GM19328 (cell line): ENCODE results near the gene ASAP3.

Experiments
- ATAC-seq: cut with Tn5 transposase; IDR thresholded peaks from one replicate; pipeline ENCODE4 v1.9.1; 2021; ENCODE audit warnings: mild to moderate bottlenecking, moderate library complexity; ENCODE audit not compliant: unreplicated experiment

Gene ASAP3

DNA sequence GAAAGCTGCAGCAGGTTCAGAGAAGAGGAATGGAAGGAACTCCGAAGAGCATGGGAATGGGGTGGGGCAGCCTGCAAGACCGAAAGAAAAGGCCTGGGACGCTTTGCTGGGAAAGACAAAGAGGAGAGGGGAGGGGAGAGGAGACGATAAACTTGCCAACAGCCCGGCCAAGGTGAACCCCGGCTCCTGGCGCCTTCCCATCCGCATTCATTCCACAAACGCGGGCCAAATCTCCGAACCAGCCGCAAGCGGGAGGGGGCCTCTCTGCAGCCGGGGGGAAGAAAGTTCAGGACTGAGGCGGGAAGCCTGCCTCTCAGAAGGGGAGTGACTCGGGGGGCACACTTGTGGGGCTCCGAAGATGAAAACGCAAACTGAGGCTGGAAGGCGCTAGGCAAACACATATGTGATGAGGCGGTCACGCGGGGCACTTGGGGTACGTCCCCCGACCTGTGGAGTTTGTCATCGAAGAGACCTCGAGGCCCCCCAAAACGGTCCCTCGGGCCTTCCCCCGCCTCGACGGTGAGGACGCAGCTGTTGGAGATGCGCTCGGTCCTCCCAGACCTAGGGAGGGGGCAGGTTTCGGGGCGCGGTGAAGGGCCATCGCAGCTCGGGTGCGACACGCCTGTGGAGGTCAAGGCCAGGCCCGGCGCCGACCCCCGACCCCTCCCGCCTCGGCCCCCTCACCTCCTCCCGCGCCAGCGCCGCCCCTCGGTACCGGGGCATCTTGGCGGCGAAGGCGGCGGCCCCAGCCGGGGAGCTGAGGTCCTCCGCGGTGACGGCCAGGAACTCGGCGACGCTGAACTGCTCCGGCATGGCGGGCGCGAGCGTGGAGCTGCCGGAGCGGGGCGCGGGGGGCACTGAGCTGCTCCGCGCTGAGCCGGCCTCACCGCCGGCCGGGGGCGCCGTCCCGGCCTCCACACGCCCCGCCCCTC, at the start of gene ASAP3:
TSS of gene ASAP3 (minus strand) at position 859 of the 932 bp plus-strand sequence. CDS start at position 813, 46 bp downstream.
- no peak for ATAC-seq

DNA sequence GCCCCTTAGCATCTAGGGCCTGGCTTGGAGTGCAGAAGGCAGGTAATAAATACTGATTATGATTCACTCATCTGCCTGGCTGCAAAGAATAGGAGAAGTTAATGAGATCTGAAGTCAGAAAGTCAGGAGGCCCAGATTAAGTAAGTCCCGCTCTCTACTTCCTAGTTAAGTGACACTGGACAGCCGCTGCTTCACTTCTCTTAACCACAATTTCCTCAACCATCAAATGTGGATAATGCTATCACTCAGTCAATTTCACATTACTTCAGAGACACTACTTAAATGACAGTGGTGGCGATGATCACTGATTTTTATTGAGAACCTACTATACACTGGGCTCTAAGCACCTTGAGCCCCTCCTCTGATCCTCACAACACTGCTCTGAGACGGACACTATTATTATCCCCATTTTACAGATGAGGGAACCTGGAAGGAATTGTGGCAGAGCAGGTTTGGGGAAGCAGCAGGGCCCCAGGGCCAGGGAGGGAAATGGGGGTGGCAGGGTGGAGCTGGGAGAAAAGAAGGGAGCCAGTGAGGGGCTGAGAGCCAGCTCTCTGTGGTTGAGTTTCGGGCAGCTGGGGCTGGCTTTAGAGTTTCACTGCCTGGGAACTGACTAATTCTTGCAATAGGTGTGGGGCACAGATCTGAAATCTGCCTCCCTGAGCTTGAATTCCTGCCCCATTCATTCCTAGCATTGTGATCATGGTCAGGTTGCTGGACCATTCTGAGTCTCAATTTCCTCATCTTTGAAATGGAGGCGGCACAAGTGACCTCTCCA, 49.5 kb upstream of the ASAP3 start:
- no peak for ATAC-seq

DNA sequence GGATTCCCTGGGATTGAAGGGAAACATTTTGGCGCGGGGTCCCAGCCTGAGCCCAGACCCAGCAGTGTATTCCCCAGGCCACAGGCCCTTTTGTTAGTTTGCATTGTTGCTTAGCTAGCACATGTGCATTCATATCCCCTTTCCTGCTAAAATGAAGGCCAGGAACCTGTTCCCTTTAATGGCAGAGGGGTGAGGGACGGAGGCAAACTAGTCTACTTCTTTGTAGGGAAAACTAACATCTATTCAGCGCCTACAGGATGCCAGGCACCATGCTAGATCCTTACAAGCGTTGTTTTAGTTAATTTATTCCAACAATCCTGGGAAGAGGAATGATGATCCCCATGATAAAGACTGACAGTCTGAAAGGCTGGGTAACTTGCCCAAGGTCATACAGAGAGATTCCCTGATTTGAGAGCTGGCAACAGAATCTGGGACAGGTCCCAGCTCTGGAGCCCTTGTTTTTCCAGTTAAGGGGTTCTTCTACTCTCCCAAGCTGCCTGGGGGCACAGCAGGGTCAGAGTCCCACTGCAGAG, 47.6 kb upstream of the ASAP3 start:
- ATAC-seq: no peak

DNA sequence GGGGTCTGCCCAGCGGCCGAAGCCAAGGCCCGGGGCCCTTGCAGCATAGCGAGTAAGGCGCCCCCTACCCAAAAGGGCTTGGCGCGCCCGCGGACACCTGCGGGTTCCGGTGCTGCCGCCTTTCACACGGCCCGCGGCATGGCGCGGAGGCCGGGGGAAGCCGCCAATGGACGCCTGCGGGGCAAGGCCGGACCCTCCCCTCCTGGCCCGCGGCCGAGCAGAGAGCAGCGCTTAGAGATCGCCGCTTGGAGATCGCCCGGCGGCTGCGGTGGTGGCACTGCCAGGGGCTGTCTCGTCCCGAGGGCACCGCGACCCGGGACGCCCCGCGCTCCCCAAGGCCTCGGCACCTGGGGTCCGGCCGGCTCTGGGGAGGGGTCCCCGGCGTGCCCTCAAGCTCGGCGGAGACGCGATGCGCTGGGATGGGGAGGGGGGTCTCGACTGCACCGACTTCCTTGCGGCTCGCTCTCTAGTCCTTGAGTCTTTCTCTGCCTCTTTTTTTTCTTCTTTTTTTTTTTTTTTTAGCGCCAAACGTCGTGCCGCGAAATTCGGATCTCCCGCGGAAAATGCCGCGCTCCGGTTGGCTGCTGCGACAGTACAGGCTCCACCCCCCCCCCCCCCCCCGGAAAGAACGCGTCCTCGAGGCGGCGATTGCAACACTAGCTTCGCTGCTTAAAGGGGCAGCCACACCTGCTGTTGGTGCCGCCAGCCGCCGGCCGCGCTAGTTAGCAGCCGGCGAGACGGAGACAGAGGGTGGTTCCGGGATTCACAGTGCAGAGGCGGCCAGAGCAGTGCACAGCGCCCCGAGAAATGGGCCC, 47.0 kb upstream of the ASAP3 start, which contains the start of gene E2F2:
TSS of gene E2F2 (minus strand) at position 487 of the 815 bp plus-strand sequence. CDS start at position 47, 440 bp downstream.
- peak; percentile 44 for ATAC-seq

DNA sequence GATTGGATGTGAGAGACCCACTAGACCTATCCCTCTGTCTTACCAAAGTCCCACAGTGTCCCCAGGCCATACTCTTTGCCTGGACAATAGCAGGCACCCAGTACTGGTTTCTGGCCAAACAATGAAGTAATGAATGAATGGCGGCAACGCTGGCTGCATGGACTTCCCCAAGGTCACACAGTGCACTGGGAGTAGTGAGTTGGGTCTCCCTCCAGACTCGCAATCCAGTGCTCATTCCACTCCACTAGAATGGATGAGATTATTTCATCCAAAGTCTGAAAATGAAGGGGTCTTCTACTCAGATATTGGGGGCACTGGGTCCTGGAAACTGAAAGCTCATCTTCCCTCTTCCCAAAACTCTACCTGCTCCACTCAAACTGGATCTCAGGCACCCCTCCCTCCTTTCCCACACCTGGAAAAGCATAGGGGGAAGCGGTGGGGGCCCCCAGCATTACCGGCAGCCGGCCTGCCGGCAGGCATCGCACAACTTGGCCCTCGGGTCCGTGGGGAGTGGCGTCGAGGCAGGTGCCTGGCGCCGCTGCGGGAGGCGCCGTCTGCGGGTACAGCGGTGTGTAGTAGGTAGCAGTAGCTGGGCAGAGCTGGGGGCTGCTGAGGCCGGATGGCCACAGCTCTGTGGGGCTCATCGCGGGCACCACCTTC, 46.2 kb upstream of the ASAP3 start:
- ATAC-seq: no peak

DNA sequence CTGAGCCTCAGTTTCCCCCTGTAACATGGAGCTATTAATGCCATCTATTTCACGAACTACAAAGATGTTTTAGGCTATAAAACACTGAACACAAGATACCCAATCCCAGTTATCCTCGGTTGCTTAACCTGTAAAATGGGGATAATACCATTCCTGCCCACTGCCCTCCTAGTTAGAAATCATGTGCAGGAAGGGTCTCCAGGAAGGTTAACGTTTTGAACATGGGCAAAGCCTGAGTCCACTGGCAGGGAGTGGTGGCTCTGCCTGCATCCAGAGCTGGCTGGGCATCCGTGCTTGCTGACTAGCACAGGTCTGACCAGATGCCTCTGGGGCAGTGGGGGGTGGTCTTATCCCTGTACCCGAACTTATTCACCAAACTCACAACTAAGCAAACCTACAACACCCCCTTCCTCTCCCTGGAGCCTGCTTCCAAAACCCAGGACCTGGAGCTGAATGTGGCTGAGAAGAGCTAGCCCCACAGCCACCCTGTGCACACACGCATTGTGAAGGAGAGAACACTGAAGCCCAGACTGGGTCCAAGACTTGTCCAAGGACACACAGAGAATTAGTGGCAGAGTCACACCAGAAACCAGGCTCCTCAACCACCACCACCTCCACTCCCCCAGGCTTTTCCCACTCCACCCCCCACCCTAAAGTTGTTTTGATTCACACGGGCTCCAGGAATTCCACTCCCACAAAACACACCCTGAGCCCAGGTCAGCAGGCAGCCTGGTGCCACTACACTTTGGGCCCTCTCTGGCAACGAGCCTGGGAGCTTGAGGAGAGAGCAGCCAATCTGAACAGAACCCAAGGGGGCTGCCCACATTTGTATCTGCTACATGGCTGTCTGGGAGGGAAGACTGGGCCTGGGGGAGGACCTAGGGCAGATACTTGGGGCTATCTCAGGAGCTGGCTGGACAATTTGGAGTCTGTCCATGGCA, 45.4 kb upstream of the ASAP3 start:
- no peak for ATAC-seq

DNA sequence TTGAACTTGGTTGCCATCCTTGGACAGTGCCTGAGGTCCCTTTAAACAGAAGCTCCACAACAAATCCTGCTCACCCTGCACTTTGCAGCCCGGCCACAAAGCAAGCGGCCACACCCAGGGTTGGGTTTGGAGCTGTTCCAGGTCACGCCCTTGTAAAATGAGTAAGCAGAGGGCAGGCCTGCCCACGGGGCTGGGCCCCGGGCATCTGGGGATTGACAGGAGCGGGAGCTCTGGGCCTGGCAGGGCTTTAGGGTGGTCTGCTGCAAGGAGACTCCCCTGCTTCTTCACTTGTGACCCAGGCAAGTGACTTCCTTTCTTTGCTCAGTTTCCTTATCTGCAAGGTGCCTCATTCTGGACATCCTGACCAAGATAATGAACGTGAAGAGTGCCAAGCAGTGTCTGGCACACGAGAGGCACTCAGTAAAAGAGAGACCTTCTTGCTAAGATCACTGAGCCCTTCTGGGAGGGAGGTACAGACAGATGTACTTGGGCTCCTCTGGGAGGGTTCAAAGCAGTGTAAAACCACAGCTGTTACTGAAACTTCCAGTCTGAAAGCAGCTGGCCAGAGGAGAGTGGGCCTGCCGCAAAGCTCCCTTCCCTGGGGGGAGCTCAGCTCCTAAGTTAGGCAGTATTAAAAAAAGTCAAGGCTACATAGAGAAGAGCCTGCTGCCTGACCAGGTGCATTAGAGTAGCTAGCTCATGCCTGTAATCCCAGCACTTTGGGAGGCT, 44.4 kb upstream of the ASAP3 start:
- peak; percentile 39 for ATAC-seq

DNA sequence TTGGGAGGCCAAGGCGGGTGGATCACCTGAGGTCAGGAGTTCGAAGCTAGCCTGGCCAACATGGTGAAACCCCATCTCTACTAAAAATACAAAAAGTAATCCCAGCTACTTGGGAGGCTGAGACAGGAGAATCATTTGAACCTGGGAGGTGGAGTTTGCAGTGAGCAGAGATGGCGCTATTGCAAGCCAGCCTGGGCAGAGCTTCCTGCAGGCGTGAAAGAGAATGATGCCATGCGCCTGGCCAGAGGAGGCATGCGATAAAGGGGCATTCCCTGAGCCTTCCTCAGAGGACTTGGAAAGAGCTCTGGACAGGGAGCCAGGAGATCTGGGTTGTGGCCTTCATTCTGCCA, 43.9 kb upstream of the ASAP3 start:
- no peak for ATAC-seq

DNA sequence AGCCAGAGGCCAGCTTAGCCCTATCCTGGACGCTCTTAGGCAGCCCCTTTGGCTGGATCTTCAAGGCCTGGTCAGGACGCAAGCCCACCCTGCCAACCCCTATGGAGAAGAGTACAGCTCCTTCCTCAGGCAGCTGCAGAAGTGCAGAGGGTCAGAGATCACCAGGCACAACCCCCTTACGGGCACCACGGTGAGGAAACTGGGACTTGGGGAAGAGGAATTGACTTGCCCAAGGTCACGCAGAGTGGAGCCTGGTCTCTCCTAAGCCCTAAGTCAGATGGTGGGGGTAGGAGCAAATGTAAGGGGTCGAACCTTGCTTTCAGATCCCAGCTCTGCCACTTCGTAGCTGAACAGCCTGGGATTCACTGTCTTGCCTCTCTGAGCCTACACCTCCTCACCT, 43.4 kb upstream of the ASAP3 start:
- no peak for ATAC-seq

DNA sequence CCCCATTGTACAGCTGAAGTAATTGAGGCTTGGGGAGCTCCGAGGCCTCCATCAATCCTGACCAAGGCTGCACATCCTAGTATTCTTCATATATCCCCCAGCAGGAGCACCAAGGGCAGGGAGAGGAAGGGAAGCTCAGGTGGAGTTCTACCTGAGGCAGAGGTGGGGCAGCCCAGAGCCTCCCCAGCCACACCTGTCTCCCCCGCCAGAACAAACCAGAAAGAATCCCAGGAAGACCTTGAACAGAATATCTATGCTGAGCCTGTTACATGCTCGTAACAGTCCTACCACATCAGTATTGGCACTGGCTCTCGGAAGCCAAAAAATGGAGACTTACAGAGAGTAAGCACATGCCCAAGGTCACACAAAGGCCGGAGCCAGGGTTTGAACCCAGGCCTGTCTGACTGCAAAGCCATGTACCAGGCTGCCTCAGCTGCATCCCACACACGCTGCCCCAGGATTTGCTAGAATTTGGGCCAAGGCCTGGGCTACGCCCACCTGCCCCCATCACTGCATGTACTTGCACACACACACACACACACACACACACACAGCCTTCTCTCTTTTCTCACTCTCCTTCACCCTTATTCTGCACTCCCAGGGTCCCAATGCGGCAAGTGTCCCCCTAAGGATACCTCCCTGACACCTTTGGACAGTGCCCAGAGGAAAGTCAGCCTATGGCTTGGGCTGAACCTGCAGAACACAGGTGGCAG, 42.5 kb upstream of the ASAP3 start:
- ATAC-seq: no peak

DNA sequence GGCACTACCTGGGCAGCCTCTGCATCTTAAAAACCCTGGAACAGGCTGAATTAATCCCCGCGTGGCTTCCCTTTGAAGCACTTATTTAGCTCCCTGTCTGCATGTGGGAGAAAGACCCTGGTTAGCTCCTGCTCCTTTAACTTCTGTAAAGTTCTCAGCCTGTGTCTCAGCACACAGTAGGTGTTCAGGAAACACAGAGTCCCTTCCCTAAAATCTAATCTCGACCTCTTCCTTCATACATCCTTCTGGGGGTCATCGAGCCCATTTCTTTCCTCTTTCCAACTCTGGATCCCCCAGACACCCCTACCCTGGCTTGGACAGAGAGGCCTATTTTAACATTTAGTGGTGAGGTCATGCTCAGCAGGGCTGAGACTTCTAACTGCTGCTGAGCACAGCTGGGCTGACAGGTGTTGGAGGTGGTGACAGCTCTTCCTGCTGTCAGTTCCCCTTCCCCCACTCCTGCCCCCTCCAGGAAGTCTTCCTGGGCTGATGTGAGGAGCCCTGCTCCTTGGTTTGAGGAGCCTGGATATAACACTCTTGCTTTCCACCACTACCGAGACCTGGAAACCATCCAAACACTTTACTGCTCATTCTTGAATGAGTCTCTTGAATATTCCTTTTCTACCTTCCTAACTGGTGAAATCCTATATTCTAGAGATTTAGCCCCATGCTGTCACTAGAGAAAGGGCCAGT, 41.7 kb upstream of the ASAP3 start:
- no peak for ATAC-seq

DNA sequence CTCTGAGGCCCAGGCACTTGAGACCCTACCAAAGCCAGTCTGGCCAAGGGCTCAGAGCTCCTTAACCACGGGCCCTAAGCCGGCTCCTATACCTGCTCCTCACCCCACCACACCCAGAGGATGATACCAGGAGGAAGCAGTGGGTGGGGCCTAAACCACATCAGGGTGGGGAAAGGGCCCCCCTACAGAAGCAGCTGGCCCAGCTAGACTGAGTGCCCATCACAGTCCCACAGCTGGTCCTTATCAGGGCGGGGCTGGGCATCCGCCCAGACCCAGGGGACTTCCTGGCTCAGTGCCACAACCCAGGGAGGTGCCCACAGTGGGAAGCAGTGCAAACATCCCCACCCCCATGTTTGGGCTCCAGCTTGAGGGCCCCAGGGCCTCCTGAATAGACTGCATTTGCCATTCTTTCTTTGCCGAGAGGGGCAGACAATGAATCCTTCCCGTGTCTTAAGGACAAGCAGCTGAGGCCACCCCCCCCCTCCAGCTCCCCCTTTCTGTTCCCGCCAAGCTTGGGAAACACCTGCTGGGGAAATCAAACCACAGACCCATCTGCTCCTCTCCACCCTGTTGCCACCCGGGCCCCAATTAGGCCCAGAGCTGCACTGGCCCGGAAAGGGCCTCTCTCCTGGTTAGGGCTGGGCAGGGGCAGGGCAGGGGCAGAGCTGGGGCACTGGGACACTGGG, 40.9 kb upstream of the ASAP3 start:
- ATAC-seq: no peak

DNA sequence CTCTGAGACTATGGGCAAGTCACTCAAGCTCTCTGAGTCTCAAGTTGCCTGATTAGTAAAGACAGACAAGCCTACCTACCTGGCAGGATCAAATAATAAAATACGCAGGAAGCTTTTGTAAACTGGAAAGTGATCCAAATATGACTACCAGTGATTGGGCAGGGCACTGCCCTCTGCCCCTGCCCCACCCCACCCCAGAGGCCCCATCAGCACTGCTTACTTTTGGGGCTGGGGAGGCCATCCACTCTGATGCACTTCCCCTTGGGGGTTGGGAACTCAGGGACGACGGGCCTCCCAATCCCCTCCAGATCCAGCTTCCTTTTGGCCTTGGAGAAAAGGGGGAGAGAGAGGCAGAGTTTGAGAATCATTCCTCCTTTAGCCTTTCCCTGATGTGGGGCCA, 40.2 kb upstream of the ASAP3 start:
- no peak for ATAC-seq

DNA sequence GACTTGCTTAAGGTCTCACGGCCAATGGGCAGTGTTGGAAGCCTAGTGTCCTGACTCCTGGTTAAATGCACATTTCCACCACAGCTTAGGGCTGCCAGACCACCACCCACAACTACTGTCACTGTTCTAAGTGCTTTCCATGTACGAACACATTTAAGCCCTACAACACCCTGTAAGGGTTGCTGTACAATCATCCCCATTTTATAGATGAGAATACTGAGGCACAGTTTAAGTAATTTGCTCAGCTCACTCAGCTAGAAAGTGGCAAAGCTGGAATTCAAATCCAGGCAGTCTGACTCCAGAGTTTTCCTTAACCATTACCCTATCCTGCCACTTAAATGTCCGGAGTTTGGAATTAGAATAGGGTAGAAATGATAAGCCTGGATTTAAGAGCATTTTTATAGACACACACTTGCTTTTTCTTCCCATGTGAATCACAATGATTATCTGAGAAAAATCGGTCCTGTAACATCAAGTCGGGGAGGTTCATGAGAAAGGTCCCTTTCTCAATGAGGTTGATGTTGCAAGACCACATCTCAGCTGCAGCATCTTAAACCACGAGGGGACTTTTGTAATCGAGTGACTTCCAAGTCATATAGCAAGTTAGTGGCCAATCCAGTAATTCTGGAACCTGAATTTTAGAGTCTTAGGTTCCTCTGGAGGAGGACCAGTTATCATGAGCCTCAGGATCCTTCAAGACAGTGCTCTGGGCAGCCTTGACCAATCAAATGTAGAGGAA, 38.4 kb upstream of the ASAP3 start:
- ATAC-seq: no peak

DNA sequence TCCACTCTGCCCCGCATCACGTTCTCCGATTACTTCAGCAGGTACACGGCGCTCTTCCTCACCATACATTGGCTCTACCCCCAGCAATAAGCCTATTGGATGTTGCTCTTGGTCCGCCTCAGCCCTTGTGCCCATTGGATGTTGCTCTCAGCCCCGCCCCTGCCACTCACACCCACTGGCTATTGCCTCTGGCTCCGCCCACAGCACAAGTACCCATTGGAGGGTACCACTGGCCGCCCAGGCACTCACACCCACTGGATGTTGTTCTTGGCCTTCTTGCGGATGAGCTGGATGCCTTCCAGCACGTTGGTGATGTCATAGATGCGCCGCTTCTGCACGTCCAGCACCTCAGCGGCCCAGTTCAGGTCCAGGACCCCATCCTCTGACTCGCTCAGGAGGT, 37.6 kb upstream of the ASAP3 start:
- ATAC-seq: no peak

DNA sequence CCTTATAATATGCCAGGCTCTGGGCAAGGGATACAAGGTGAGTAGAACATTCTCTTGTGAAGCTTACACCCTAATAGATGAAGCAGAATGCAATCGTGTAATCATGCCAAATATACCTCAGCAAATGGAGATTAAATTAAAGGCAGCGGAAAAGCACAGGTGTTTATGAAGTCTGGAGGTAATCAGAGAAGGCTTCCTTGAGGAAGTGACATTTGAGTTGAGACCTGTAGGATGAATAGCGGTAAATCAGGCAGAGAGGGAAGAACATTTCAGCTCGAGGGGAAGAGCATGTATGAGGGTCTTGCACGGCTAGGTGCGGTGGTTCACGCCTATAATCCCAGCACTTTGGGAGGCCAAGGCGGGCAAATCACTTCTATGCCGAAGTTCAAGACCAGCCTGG, 33.6 kb upstream of the ASAP3 start:
- no peak for ATAC-seq
